ENCODE results near the gene PNKP. TPM values are rescaled to one million over a fixed set of nuclear protein-coding genes. Genes with fewer than 3 reads are reported as not detected.

The PNKP gene
- polyA plus RNA-seq, 2 donors, result 27.5 to 65.1 TPM

- peak overlapping the region; percentile 74 to 85 for H3K4me3 ChIP-seq (ENCODE audit: low read depth in 1 of 2, low read length in 2 of 2)
- 24% methylated on average over 16 of the region's 16 CpGs for WGBS, 2 donors
- H3K27me3 ChIP-seq (ENCODE audit: control insufficient read depth in 1 of 2, insufficient read depth in 2 of 2, low read length in 2 of 2), result no peaks in the 10 kb centered on the region
- peak overlapping the region; percentile 89 to 96 for H3K27ac ChIP-seq (ENCODE audit: low read depth in 2 of 2, low read length in 1 of 2)
- H3K9me3 ChIP-seq (ENCODE audit: control insufficient read depth in 2 of 2, insufficient read depth in 1 of 2, low read depth in 1 of 2, low read length in 1 of 2), result no peaks in the 10 kb centered on the region
- peaks cover 4 to 10% of the 10 kb centered on the region in 2 donors for H3K4me1 ChIP-seq (ENCODE audit: control insufficient read depth in 2 of 2, insufficient read depth in 2 of 2, low read length in 1 of 2)
- peaks cover 0 to 8% of the 10 kb centered on the region in 2 donors for H3K36me3 ChIP-seq (ENCODE audit: control insufficient read depth in 2 of 2, insufficient read depth in 2 of 2, low read length in 1 of 2)
Observed at GRCh38 chr19:49818649-49819370, 48.6 kb downstream of the PNKP start.

DNA sequence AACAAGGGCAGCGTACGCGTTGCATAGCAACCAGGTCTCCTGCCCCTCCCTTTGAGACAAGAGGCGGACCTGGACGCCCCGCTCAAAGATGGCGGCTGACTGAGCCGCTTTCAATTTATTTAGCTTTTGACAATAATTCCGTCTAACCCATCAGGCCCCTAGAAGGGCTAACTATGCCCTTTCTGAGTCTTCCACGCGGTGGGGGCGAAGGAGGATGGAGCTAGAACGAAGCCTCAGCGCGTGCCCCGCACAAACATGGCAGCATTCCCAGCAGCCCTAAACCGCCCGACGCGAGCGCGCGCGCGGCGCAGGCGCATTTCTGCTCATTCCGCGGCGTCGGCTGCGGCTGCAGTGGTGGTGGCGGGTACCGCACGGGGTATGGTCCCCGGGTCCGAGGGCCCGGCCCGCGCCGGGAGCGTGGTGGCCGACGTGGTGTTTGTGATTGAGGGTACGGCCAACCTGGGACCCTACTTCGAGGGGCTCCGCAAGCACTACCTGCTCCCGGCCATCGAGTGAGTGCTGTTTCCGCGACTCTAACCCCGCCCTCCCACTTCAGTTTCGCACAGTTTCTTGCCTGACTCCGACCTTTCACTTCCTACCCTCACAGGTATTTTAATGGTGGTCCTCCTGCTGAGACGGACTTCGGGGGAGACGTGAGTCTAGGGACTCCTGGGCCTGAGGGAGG, 49.3 kb downstream of the PNKP start, which contains the start of gene MED25:
MED25 (plus strand) TSS at position 326 of the 685 bp plus-strand sequence; CDS start at position 379, 53 bp downstream.
- Histone ChIP-seq H3K4me1 (ENCODE audit: control insufficient read depth in 2 of 2, insufficient read depth in 2 of 2, low read length in 1 of 2) (peaks cover 4 to 10% of the 10 kb centered on the region in 2 donors), H3K27ac (ENCODE audit: low read depth in 2 of 2, low read length in 1 of 2) (peak within 1 kb of the TSS; percentile 89 to 96), H3K4me3 (ENCODE audit: low read depth in 1 of 2, low read length in 2 of 2) (peak within 1 kb of the TSS; percentile 74 to 85), H3K36me3 (ENCODE audit: control insufficient read depth in 2 of 2, insufficient read depth in 2 of 2, low read length in 1 of 2) (peaks cover 0 to 1% of the 10 kb centered on the region in 2 donors), H3K27me3 (ENCODE audit: control insufficient read depth in 1 of 2, insufficient read depth in 2 of 2, low read length in 2 of 2) (no peaks in the 10 kb centered on the region), H3K9me3 (ENCODE audit: control insufficient read depth in 2 of 2, insufficient read depth in 1 of 2, low read depth in 1 of 2, low read length in 1 of 2) (no peaks in the 10 kb centered on the region)
- WGBS, 2 donors, result 0% methylated on average over 57 of the region's 57 CpGs

DNA sequence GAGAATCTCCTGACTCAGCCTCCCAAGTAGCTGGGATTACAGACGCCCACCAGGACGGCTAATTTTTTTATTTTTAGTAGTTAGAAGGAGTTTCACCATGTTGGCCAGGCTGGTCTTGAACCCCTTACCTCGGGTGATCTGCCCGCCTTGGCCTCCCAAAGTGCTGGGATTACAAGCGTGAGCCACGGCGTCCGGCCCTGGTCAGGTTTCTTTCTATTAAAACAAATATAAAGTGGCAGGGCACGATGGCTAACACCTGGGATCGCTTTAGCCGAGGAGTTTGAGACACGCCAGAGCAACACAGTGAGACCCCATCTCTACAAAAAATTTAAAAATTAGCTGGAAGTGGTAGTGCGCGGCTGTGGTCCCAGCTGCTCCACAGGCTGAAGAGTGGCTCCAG, 50.8 kb downstream of the PNKP start:
- H3K4me3 ChIP-seq (ENCODE audit: low read depth in 1 of 2, low read length in 2 of 2), result no peak overlapping the region
- peak overlapping the region; percentile 74 to 82 for H3K27ac ChIP-seq (ENCODE audit: low read depth in 2 of 2, low read length in 1 of 2)
- no peaks in the 10 kb centered on the region for H3K36me3 ChIP-seq (ENCODE audit: control insufficient read depth in 2 of 2, insufficient read depth in 2 of 2, low read length in 1 of 2)
- no peaks in the 10 kb centered on the region for H3K9me3 ChIP-seq (ENCODE audit: control insufficient read depth in 2 of 2, insufficient read depth in 1 of 2, low read depth in 1 of 2, low read length in 1 of 2)
- 69% methylated on average over 14 of the region's 14 CpGs for WGBS, 2 donors
- H3K27me3 ChIP-seq (ENCODE audit: control insufficient read depth in 1 of 2, insufficient read depth in 2 of 2, low read length in 2 of 2), result no peaks in the 10 kb centered on the region
- H3K4me1 ChIP-seq (ENCODE audit: control insufficient read depth in 2 of 2, insufficient read depth in 2 of 2, low read length in 1 of 2), result peaks cover 4 to 10% of the 10 kb centered on the region in 2 donors

DNA sequence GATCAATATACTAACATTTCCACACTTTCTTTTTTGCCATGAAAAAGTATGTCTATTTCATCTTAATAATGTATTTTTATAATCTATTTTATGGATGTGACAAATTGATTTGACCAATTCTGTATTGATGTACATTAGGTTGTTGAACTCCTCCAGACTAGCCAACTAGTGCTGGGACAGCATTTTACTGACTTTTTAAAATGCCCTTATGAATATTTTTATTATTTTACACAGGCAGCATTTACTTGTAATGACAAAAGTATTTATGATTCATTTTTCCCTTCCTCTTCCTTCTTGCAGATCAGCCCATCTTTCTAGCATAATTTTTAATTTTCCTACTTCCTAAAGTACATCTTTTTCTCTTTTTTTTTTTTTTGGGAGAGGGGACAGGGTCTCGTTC, 53.4 kb downstream of the PNKP start:
- H3K9me3 ChIP-seq (ENCODE audit: control insufficient read depth in 2 of 2, insufficient read depth in 1 of 2, low read depth in 1 of 2, low read length in 1 of 2), result no peaks in the 10 kb centered on the region
- WGBS, 2 donors, result 71 to 74% methylated on average over 1 of the region's 1 CpG
- H3K27ac ChIP-seq (ENCODE audit: low read depth in 2 of 2, low read length in 1 of 2), result peak overlapping the region; percentile 24 to 71
- H3K4me3 ChIP-seq (ENCODE audit: low read depth in 1 of 2, low read length in 2 of 2), result peak overlapping the region in 1 of 2 donors; percentile 63
- peaks cover 2 to 13% of the 10 kb centered on the region in 2 donors for H3K4me1 ChIP-seq (ENCODE audit: control insufficient read depth in 2 of 2, insufficient read depth in 2 of 2, low read length in 1 of 2)
- no peaks in the 10 kb centered on the region for H3K27me3 ChIP-seq (ENCODE audit: control insufficient read depth in 1 of 2, insufficient read depth in 2 of 2, low read length in 2 of 2)
- no peaks in the 10 kb centered on the region for H3K36me3 ChIP-seq (ENCODE audit: control insufficient read depth in 2 of 2, insufficient read depth in 2 of 2, low read length in 1 of 2)

DNA sequence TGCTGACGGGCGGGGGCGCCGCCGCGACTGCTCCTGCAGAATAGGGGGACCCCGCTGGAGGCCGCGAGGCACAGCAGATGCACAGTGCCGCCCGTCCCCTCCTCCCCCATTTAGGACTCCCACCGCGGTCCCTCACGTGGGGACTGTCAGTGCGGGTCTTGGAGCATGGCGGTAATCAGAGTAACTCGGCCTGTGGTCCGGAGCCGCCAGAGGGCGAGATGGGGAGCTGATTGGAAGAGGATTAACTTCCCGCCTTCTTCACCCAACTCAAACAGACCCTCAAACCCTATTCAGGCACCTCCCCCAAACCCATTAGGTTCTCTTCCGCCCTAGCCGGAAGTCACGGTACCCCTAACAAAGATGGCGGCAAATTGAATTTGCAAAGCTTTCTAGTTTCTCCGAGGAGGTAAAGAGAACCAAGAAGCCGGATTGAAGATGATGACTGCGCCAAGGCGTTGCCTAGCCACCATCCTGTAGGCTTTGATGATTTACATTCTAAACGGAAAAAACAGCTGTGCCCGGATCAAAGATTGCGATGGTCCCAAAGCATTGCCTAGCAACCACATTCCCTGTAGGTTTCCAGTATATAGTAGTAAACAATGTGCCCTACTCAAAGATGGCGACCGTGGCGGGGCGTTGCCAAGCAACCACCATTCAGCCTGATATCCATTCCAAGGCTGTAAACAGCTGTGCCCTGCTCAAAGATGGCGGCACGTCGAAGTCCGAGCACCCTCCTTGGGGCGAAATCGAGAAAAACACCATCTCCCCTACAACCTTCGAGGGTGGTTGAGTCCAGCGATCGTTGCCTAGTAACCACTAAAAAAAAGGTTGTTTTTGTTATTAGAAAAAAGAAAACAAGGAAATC, 54.1 kb downstream of the PNKP start, which contains the start of gene FUZ:
FUZ (minus strand) TSS at position 296 of the 865 bp plus-strand sequence; CDS start at position 110, 186 bp downstream.
- H3K27me3 ChIP-seq (ENCODE audit: control insufficient read depth in 1 of 2, insufficient read depth in 2 of 2, low read length in 2 of 2), result no peaks in the 10 kb centered on the region
- 0% methylated on average over 45 of the region's 45 CpGs for WGBS, 2 donors

DNA sequence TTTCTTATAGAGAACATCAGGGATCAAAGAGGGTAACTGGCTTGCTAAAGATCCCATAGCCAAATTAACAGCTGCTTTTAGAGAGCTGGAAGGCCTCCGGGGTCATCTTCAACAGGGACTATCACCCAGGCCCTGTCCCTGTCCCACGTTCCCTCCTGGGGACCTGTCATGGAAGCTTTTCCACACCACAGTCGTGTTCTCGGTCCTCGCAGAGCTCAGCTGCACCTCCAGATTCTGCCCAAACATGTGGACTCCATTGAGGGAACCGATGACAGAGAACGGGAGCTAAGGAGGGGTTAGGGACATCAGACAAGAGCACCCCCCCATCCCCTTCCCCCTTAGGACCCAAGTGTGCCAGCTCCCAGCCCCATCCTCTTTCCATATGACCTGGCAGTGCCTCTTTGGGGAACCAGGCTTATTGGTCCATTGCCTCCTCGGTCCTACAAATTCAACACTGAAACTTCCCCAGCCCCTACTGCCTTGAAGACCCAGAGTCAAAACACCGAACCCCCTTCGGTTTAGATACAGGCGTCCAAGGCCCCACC, 54.9 kb downstream of the PNKP start:
- Histone ChIP-seq H3K36me3 (ENCODE audit: control insufficient read depth in 2 of 2, insufficient read depth in 2 of 2, low read length in 1 of 2) (no peaks in the 10 kb centered on the region), H3K4me1 (ENCODE audit: control insufficient read depth in 2 of 2, insufficient read depth in 2 of 2, low read length in 1 of 2) (peaks cover 4 to 12% of the 10 kb centered on the region in 2 donors), H3K27ac (ENCODE audit: low read depth in 2 of 2, low read length in 1 of 2) (peak overlapping the region; percentile 52 to 87), H3K9me3 (ENCODE audit: control insufficient read depth in 2 of 2, insufficient read depth in 1 of 2, low read depth in 1 of 2, low read length in 1 of 2) (no peaks in the 10 kb centered on the region), H3K4me3 (ENCODE audit: low read depth in 1 of 2, low read length in 2 of 2) (peak overlapping the region; percentile 63 to 64), H3K27me3 (ENCODE audit: control insufficient read depth in 1 of 2, insufficient read depth in 2 of 2, low read length in 2 of 2) (no peaks in the 10 kb centered on the region)
- 45 to 47% methylated on average over 11 of the region's 11 CpGs for WGBS, 2 donors

More for the DNA sequence above, 54.1 kb downstream of the PNKP start, which contains the start of gene FUZ:
- peak within 1 kb of the TSS; percentile 63 to 64 for H3K4me3 ChIP-seq (ENCODE audit: low read depth in 1 of 2, low read length in 2 of 2)
- H3K4me1 ChIP-seq (ENCODE audit: control insufficient read depth in 2 of 2, insufficient read depth in 2 of 2, low read length in 1 of 2), result peaks cover 4 to 12% of the 10 kb centered on the region in 2 donors
- no peaks in the 10 kb centered on the region for H3K9me3 ChIP-seq (ENCODE audit: control insufficient read depth in 2 of 2, insufficient read depth in 1 of 2, low read depth in 1 of 2, low read length in 1 of 2)
- no peaks in the 10 kb centered on the region for H3K36me3 ChIP-seq (ENCODE audit: control insufficient read depth in 2 of 2, insufficient read depth in 2 of 2, low read length in 1 of 2)
- H3K27ac ChIP-seq (ENCODE audit: low read depth in 2 of 2, low read length in 1 of 2), result peak within 1 kb of the TSS; percentile 52 to 87

GRCh38 chr19:49811328-49811727, 56.0 kb downstream of the PNKP start:
- Histone ChIP-seq H3K4me3 (ENCODE audit: low read depth in 1 of 2, low read length in 2 of 2) (no peak overlapping the region), H3K27ac (ENCODE audit: low read depth in 2 of 2, low read length in 1 of 2) (no peak overlapping the region), H3K9me3 (ENCODE audit: control insufficient read depth in 2 of 2, insufficient read depth in 1 of 2, low read depth in 1 of 2, low read length in 1 of 2) (no peaks in the 10 kb centered on the region), H3K36me3 (ENCODE audit: control insufficient read depth in 2 of 2, insufficient read depth in 2 of 2, low read length in 1 of 2) (no peaks in the 10 kb centered on the region), H3K4me1 (ENCODE audit: control insufficient read depth in 2 of 2, insufficient read depth in 2 of 2, low read length in 1 of 2) (peaks cover 4 to 12% of the 10 kb centered on the region in 2 donors), H3K27me3 (ENCODE audit: control insufficient read depth in 1 of 2, insufficient read depth in 2 of 2, low read length in 2 of 2) (no peaks in the 10 kb centered on the region)
- 93 to 97% methylated on average over 6 of the region's 6 CpGs for WGBS, 2 donors
